PC-9 (cell line): ENCODE measurements around the gene IDI2. TPM values are rescaled to one million over a fixed set of nuclear protein-coding genes. Genes with fewer than 3 reads are reported as not detected.

Source experiments
- BruUV-seq: library from RNA; stranded (reverse); fragments of 400-500 nt; replicated peaks from 2 replicates; lab custom pipeline; 2021; lab: Mats Ljungman, UMichigan
- CTCF ChIA-PET: fragments of 300-600 bp; sonication (Branson Sonifier 250); formaldehyde crosslinking; loops from one replicate; lab custom pipeline; 2022; ENCODE audit warnings: antibody characterized with exemption; lab: Charles Lee
- POLR2A ChIA-PET: fragments of 300-600 bp; sonication (Branson Sonifier 250); formaldehyde crosslinking; loops from one replicate; lab custom pipeline; 2022; ENCODE audit warnings: antibody characterized with exemption; ENCODE audit not compliant: unreplicated experiment; lab: Charles Lee
- DNase-seq, 2 experiments: peaks; one replicate each; pipeline versions ENCODE4 v3.0.0 to v3.0.0-alpha.2; 2015 to 2022; ENCODE audit warnings: mixed read lengths in 1 of 2
- H2AFZ ChIP-seq: fragments of 200-600 bp; sonication (generic); 2 replicates; pipeline ENCODE4 v1.8.1; 2017; ENCODE audit warnings: antibody characterized with exemption
- H3F3A ChIP-seq: fragments of 200-600 bp; sonication (generic); 2 replicates; pipeline ENCODE4 v1.8.1; 2017; ENCODE audit warnings: antibody characterized with exemption, mild to moderate bottlenecking, low read depth; ENCODE audit not compliant: insufficient read depth
- H3K27ac ChIP-seq: fragments of 200-600 bp; sonication (generic); 2 replicates; pipeline ENCODE4 v1.6.1; 2016; ENCODE audit warnings: mixed run types
- H3K27me3 ChIP-seq: fragments of 200-600 bp; sonication (generic); 2 replicates; pipeline ENCODE4 v1.6.1; 2016; ENCODE audit warnings: low read depth, mixed run types; ENCODE audit not compliant: insufficient read depth
- H3K36me3 ChIP-seq: fragments of 200-600 bp; sonication (generic); 2 replicates; pipeline ENCODE4 v1.6.1; 2016; ENCODE audit warnings: low read depth, mixed run types
- H3K4me1 ChIP-seq: fragments of 200-600 bp; sonication (generic); replicated peaks from 2 replicates; pipeline ENCODE4 v1.6.1; 2016; ENCODE audit warnings: mixed run types; ENCODE audit not compliant: insufficient read depth
- H3K4me2 ChIP-seq: fragments of 200-600 bp; sonication (generic); 2 replicates; pipeline ENCODE4 v1.6.1; 2017; ENCODE audit warnings: mixed run types
- H3K4me3 ChIP-seq: fragments of 200-600 bp; sonication (generic); 2 replicates; pipeline ENCODE4 v1.6.1; 2016; ENCODE audit warnings: mixed run types
- H3K79me2 ChIP-seq: fragments of 200-600 bp; sonication (generic); 2 replicates; pipeline ENCODE4 v1.6.1; 2017; ENCODE audit warnings: low read depth, mixed run types
- H3K9me2 ChIP-seq: fragments of 200-600 bp; sonication (generic); 2 replicates; pipeline ENCODE4 v1.8.1; 2017; ENCODE audit warnings: mild to moderate bottlenecking; ENCODE audit not compliant: insufficient read depth
- H3K9me3 ChIP-seq: fragments of 200-600 bp; sonication (generic); 2 replicates; pipeline ENCODE4 v1.8.1; 2016; ENCODE audit warnings: low read depth; ENCODE audit not compliant: insufficient read depth
- H4K20me1 ChIP-seq: fragments of 200-600 bp; sonication (generic); 2 replicates; pipeline ENCODE4 v1.8.1; 2017; ENCODE audit not compliant: insufficient read depth
- EZH2 ChIP-seq: fragments of 200-600 bp; sonication (generic); IDR thresholded peaks from 2 replicates; pipeline ENCODE4 v1.8.0; 2017; ENCODE audit warnings: antibody characterized with exemption, low read depth
- intact Hi-C: fragments of 100-400 bp; cut with micrococcal nuclease; formaldehyde crosslinking; loops from one replicate; pipeline ENCODE4 v1.10.0; 2022; ENCODE audit not compliant: unreplicated experiment
- total RNA-seq: library from RNA; stranded (reverse); gene quantifications from 2 replicates; pipeline ENCODE4 v1.2.3, GENCODE V29; 2021
- TF ChIP-seq, protein P1 (sequence below): fragments of 200-600 bp; sonication (generic); conservative IDR thresholded peaks from 2 replicates; pipeline ENCODE4 v1.6.1; 2017; ENCODE audit warnings: mixed run types, antibody characterized with exemption, mild to moderate bottlenecking, moderate library complexity

Gene IDI2
- total RNA-seq, 1 experiment from 2014 or later = not detected

DNA sequence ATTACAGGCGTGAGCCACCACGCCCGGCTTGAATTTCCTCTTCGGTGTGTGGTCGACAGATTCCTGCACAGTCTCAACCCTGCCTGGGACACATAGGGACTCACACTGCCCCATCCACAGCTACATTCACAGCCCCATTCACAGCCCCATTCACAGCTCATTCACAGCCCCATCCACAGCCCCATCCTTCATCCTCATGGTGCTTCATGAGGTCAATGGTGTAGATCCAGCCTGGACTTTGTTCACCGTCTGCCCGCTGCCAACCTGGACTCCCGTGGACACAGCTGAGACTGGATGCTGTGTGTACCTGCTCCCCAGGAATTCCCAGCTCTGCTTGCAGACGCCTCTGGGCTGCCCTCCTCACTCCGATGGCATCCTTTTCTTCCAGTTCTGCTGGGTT lies 5.2 kb downstream of the IDI2 start:
- H2AFZ ChIP-seq = no peak overlapping the region
- no peaks in the 10 kb centered on the region for H3K9me3 ChIP-seq
- no peaks in the 10 kb centered on the region for H3K4me1 ChIP-seq
- no peaks in the 10 kb centered on the region for H3K79me2 ChIP-seq
- no peaks in the 10 kb centered on the region for H3K9me2 ChIP-seq
- no peak overlapping the region for H3K4me3 ChIP-seq
- CTCF ChIA-PET = no interaction called here
- H4K20me1 ChIP-seq = 0 out of 2 replicates have a peak, but pooled peaks cover 6% of the 10 kb centered on the region
- no peak for TF ChIP-seq EZH2
- TF ChIP-seq, protein P1, sequence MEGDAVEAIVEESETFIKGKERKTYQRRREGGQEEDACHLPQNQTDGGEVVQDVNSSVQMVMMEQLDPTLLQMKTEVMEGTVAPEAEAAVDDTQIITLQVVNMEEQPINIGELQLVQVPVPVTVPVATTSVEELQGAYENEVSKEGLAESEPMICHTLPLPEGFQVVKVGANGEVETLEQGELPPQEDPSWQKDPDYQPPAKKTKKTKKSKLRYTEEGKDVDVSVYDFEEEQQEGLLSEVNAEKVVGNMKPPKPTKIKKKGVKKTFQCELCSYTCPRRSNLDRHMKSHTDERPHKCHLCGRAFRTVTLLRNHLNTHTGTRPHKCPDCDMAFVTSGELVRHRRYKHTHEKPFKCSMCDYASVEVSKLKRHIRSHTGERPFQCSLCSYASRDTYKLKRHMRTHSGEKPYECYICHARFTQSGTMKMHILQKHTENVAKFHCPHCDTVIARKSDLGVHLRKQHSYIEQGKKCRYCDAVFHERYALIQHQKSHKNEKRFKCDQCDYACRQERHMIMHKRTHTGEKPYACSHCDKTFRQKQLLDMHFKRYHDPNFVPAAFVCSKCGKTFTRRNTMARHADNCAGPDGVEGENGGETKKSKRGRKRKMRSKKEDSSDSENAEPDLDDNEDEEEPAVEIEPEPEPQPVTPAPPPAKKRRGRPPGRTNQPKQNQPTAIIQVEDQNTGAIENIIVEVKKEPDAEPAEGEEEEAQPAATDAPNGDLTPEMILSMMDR = no peak
- H3K4me2 ChIP-seq = no peak overlapping the region
- no peaks in the 10 kb centered on the region for H3K27me3 ChIP-seq
- intact Hi-C loops = no loop called here
- H3K36me3 ChIP-seq = peaks cover 4% of the 10 kb centered on the region; the same call in 1 of the 2 replicates
- H3K27ac ChIP-seq = no peak overlapping the region
- no peaks in the 10 kb centered on the region for H3F3A ChIP-seq
- no peak for DNase-seq
- POLR2A ChIA-PET = no interaction called here
- BruUV-seq = no TSS peak

DNA sequence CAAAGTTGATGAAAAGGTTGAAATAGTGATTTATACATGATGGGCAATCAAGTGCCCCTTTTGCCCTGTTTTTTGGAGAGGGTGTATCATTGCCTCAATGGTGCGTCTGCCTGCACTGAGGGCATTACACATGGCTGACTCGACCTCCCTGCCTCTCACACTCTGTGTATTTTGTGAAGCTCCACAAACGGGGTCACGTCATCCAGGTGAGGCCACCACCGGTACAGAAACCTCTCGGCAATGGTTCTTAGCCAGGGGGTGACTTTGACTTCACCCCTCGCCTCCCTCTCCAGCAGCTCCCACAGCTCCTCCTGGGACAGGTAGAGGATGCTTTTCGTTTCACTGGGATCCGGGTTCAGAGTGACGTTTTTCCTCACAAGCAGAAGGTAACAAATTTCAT lies 6.3 kb downstream of the IDI2 start:
- H3F3A ChIP-seq = no peaks in the 10 kb centered on the region
- no peak for TF ChIP-seq EZH2
- TF ChIP-seq, protein P1 = no peak
- H3K36me3 ChIP-seq = peaks cover 4% of the 10 kb centered on the region; the same call in 1 of the 2 replicates
- DNase-seq = no peak
- H3K4me3 ChIP-seq = no peak overlapping the region
- H3K4me2 ChIP-seq = no peak overlapping the region
- H4K20me1 ChIP-seq = 0 out of 2 replicates have a peak, but pooled peaks cover 6% of the 10 kb centered on the region
- no peaks in the 10 kb centered on the region for H3K27me3 ChIP-seq
- H3K9me3 ChIP-seq = no peaks in the 10 kb centered on the region
- no peaks in the 10 kb centered on the region for H3K79me2 ChIP-seq
- intact Hi-C loops = no loop called here
- POLR2A ChIA-PET = no interaction called here
- no peak overlapping the region for H3K27ac ChIP-seq
- H3K9me2 ChIP-seq = no peaks in the 10 kb centered on the region
- H3K4me1 ChIP-seq = no peaks in the 10 kb centered on the region
- no peak overlapping the region for H2AFZ ChIP-seq
- BruUV-seq = no TSS peak
- CTCF ChIA-PET = interaction anchor here (0.6 kb wide), 1 partner anchor 151 kb away, joined by 3 read pairs; no protein-coding TSS in a partner anchor

- no TSS peak for BruUV-seq
- Histone ChIP-seq H2AFZ (no peak overlapping the region), H3K4me2 (no peak overlapping the region), H3F3A (no peaks in the 10 kb centered on the region), H4K20me1 (0 out of 2 replicates have a peak, but pooled peaks cover 6% of the 10 kb centered on the region), H3K36me3 (peaks cover 14% of the 10 kb centered on the region), H3K4me3 (no peak overlapping the region), H3K79me2 (no peaks in the 10 kb centered on the region), H3K9me2 (no peaks in the 10 kb centered on the region), H3K27ac (no peak overlapping the region), H3K9me3 (no peaks in the 10 kb centered on the region), H3K27me3 (no peaks in the 10 kb centered on the region), H3K4me1 (no peaks in the 10 kb centered on the region)
- ChIA-PET POLR2A (no interaction called here), CTCF (interaction anchor here (0.7 kb wide), 1 partner anchor 37 kb away, joined by 5 read pairs; no protein-coding TSS in a partner anchor)
- DNase-seq = no peak
- intact Hi-C loops = no loop called here
- TF ChIP-seq EZH2 = no peak
- TF ChIP-seq, protein P1 = no peak
These were observed 10.0 kb downstream of the IDI2 start for GRCh38 chr10:1015688-1016087.
